Endothelial cell (in vitro differentiated cells): ENCODE data around the gene TRIM46. TPM values are rescaled to one million over a fixed set of nuclear protein-coding genes. Genes with fewer than 3 reads are reported as not detected.

ENCODE experiments used
- DNase-seq: peaks from one replicate; pipeline ENCODE4 v3.0.0; 2021; ENCODE audit warnings: low spot score
- H3K27ac Mint-ChIP-seq: one replicate; pipeline ENCODE4 v1.8.0; 2021; ENCODE audit warnings: mixed read lengths, inconsistent platforms; ENCODE audit not compliant: unreplicated experiment
- H3K27me3 Mint-ChIP-seq: one replicate; pipeline ENCODE4 v1.8.0; 2021; ENCODE audit warnings: mild to moderate bottlenecking, moderate library complexity, mixed read lengths, inconsistent platforms; ENCODE audit not compliant: unreplicated experiment
- H3K36me3 Mint-ChIP-seq: one replicate; pipeline ENCODE4 v1.8.0; 2021; ENCODE audit warnings: mild to moderate bottlenecking, low read depth, mixed read lengths, inconsistent platforms; ENCODE audit not compliant: unreplicated experiment
- H3K4me1 Mint-ChIP-seq: one replicate; pipeline ENCODE4 v1.8.0; 2021; ENCODE audit warnings: mild to moderate bottlenecking, mixed read lengths, inconsistent platforms; ENCODE audit not compliant: unreplicated experiment
- H3K4me3 Mint-ChIP-seq: one replicate; pipeline ENCODE4 v1.8.0; 2021; ENCODE audit warnings: mild to moderate bottlenecking, mixed read lengths, inconsistent platforms; ENCODE audit not compliant: unreplicated experiment
- H3K9me3 Mint-ChIP-seq: one replicate; pipeline ENCODE4 v1.8.0; 2021; ENCODE audit warnings: mixed read lengths, inconsistent platforms; ENCODE audit not compliant: unreplicated experiment
- long read RNA-seq: library from polyadenylated mRNA; unstranded; transcript quantifications from one replicate; pipeline ENCODE4 v2.0.0, GENCODE V29; 2020; ENCODE audit not compliant: unreplicated experiment
- total RNA-seq: library from RNA; stranded (reverse); fragmentation: NEBNext Ultra II Directional; extraction: Animal tissue kit (Norgen Biotek cat#: 25700); gene quantifications from one replicate; pipeline ENCODE4 v1.2.1, GENCODE V29; 2021; ENCODE audit not compliant: unreplicated experiment
- TF ChIP-seq, protein P1 (sequence below): fragments of 200-600 bp; sonication (generic); IDR thresholded peaks from one replicate; pipeline ENCODE4 v1.5.0; 2021; ENCODE audit warnings: antibody characterized with exemption; ENCODE audit not compliant: unreplicated experiment

TRIM46 gene, protein sequence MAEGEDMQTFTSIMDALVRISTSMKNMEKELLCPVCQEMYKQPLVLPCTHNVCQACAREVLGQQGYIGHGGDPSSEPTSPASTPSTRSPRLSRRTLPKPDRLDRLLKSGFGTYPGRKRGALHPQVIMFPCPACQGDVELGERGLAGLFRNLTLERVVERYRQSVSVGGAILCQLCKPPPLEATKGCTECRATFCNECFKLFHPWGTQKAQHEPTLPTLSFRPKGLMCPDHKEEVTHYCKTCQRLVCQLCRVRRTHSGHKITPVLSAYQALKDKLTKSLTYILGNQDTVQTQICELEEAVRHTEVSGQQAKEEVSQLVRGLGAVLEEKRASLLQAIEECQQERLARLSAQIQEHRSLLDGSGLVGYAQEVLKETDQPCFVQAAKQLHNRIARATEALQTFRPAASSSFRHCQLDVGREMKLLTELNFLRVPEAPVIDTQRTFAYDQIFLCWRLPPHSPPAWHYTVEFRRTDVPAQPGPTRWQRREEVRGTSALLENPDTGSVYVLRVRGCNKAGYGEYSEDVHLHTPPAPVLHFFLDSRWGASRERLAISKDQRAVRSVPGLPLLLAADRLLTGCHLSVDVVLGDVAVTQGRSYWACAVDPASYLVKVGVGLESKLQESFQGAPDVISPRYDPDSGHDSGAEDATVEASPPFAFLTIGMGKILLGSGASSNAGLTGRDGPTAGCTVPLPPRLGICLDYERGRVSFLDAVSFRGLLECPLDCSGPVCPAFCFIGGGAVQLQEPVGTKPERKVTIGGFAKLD
- 8.5 TPM for total RNA-seq
- long read RNA-seq, partial matches to known transcripts, result 0 of 3 reads
- long read RNA-seq, other reads (novel, unspliced or antisense), result 2 of 3 reads

DNA sequence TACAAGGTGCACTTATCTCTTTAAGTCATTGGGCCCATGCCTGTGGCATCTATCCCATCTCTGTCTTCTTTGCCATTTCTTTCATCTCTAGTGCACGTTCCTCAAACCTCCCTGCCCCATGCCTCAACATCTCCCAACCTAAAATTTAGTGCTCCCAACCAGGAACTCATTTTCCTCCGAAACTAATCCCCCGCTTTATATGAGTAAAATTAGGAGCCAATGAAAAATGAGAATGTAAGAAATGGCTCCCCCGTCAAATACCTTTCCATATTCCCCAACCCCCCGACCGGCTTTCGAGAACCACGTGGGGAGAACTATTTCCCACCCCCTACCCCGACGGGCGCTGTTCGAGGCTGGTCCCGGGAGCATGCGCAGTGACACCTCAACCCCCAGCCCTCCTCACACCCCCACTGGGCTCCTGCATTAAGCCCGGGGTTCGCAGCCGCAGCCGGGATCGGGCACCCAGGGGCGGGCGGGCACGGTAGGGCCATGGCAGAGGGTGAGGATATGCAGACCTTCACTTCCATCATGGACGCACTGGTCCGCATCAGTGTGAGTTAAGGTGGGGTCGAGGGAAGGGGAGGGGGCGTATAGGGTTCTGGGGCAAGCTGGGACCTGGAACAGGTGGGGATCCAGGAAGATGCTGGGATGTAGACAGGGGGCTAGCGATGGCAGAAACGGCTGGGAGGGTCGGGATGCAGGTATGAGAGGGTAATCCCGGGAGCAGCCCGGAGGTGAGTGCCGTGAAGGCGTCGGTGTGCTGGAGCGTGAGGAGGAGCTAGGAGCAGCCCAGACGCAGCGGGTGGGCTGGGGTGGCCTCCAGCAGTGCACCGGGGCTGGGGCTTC, at the start of gene TRIM46:
TRIM46 (plus strand) TSS at position 372 of the 846 bp plus-strand sequence; CDS start at position 490, 118 bp downstream.
- H3K4me3 Mint-ChIP-seq, result peak within 1 kb of the TSS; percentile 97
- peaks cover 30% of the 10 kb centered on the region for H3K4me1 Mint-ChIP-seq
- H3K36me3 Mint-ChIP-seq, result peaks cover 36% of the 10 kb centered on the region
- peaks cover 8% of the 10 kb centered on the region for H3K27me3 Mint-ChIP-seq
- no peak for DNase-seq
- peak within 1 kb of the TSS; percentile 90 for H3K27ac Mint-ChIP-seq
- TF ChIP-seq, protein P1, sequence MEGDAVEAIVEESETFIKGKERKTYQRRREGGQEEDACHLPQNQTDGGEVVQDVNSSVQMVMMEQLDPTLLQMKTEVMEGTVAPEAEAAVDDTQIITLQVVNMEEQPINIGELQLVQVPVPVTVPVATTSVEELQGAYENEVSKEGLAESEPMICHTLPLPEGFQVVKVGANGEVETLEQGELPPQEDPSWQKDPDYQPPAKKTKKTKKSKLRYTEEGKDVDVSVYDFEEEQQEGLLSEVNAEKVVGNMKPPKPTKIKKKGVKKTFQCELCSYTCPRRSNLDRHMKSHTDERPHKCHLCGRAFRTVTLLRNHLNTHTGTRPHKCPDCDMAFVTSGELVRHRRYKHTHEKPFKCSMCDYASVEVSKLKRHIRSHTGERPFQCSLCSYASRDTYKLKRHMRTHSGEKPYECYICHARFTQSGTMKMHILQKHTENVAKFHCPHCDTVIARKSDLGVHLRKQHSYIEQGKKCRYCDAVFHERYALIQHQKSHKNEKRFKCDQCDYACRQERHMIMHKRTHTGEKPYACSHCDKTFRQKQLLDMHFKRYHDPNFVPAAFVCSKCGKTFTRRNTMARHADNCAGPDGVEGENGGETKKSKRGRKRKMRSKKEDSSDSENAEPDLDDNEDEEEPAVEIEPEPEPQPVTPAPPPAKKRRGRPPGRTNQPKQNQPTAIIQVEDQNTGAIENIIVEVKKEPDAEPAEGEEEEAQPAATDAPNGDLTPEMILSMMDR, result peak; percentile 28
- H3K9me3 Mint-ChIP-seq, result no peaks in the 10 kb centered on the region

DNA sequence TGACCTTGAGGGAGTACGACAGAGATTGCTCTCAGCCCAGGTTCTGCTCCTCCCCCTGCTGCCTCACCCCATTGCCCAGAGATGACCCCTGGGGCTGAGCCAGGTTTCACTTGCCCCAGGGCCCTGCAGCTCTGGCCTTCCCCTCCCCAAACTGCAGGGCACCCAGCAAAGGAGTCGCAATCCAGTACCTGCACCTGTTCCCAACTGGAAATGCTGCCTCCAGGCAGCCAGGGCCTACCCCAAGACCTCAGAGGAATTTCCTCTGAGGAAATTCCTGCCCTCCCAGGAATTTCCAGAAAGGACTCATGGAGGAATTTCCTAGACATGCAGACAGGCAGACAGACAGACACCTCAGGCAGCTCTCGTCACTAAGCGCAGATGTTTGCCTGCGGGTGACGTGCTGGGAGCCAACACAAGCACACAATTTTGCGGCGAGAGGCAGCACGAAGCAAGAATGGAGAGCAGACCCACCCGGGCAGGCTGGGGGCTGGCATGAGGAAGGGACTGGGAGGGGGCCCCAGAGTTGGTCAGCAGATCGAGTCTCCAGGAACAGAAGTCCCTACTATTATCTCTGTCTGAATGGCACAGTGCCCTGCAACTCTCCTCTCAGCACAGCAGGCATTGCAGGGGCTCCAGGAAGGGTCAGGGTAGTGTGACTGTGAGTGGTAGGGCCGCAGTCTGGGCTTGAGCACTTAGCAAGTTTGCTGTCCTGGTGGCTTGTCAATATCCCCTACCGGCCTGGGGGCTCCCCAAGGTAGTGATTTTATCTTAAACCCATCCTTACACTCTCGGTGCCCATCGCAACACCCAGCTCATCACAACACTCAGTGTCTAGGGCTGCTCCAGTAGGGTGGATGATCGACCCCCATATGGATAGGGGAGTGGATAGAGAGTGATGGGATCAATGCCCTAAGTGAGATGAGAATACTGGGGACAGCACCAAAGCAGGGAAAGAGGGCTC, 48.9 kb upstream of the TRIM46 start:
- Mint-ChIP-seq H3K27me3 (peaks cover 16% of the 10 kb centered on the region), H3K4me3 (peak overlapping the region; percentile 78), H3K4me1 (peaks cover 36% of the 10 kb centered on the region), H3K36me3 (peaks cover 17% of the 10 kb centered on the region), H3K9me3 (no peaks in the 10 kb centered on the region), H3K27ac (peak overlapping the region; percentile 89)
- DNase-seq, result peak; percentile 37
- TF ChIP-seq, protein P1, result no peak

DNA sequence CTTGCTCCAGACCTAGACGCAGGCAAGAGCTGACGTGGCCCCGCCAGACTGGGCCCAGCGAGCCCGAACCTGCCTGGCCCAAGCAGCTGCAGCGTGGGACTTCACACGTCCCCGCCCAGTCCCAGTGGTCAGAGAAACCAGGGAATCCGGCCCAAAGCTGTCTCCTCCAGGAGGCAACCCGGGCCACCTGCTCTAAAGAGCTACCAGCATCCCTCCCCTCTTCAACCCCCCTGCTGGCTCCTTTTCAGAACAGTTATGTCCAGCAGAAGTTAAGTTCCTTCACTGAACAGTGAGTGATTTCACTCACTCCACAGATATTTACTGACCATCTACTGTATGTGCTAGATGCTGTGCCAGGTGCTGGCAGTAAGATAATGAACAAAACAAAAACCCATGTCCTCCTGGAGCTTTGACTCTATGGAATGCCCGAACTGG, 48.1 kb upstream of the TRIM46 start:
- Mint-ChIP-seq H3K27me3 (peaks cover 18% of the 10 kb centered on the region), H3K4me1 (peaks cover 38% of the 10 kb centered on the region), H3K36me3 (peaks cover 23% of the 10 kb centered on the region), H3K4me3 (peak overlapping the region; percentile 86), H3K27ac (no peak overlapping the region), H3K9me3 (no peaks in the 10 kb centered on the region)
- TF ChIP-seq, protein P1, result no peak
- no peak for DNase-seq

DNA sequence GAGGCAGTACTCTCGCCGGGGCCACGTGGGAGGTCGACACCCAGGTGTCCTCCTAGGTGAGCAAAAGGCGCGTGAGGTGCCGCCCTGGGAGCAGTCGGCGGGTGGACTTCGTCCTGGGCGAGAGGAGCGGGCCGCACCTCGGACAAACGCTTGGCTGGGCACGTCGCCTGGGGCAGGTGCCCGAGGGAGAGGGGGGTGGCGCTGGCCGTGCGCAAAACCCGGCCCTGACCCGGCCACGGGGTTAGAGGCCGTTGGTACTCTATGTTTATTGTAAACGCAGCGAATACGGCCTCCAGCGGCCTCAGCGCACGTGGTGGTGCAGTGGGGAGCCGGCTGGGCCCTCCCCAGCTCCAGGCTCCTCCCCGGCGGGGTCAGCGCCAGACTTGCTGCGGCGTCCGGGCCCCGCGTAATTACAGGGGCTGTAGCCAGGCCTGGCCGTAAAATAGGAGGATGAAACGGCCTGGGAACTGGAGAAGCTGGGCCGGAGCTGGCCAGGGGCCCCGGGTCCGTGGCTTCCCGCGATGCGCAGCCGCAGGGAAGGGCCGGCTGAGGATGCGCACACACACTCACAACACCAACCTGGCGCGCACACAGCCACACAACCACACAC, 47.6 kb upstream of the TRIM46 start:
- TF ChIP-seq, protein P1, result no peak
- H3K36me3 Mint-ChIP-seq, result peaks cover 28% of the 10 kb centered on the region
- H3K9me3 Mint-ChIP-seq, result no peaks in the 10 kb centered on the region
- peak overlapping the region; percentile 96 for H3K4me3 Mint-ChIP-seq
- H3K27ac Mint-ChIP-seq, result no peak overlapping the region
- H3K27me3 Mint-ChIP-seq, result peaks cover 22% of the 10 kb centered on the region
- peaks cover 42% of the 10 kb centered on the region for H3K4me1 Mint-ChIP-seq
- DNase-seq, result peak; percentile 22
